ENCODE results near the gene BUB1.

GRCh38 chr2:110724820-110725219 is 47.0 kb upstream of the BUB1 start:
- TF ChIP-seq, protein P1, sequence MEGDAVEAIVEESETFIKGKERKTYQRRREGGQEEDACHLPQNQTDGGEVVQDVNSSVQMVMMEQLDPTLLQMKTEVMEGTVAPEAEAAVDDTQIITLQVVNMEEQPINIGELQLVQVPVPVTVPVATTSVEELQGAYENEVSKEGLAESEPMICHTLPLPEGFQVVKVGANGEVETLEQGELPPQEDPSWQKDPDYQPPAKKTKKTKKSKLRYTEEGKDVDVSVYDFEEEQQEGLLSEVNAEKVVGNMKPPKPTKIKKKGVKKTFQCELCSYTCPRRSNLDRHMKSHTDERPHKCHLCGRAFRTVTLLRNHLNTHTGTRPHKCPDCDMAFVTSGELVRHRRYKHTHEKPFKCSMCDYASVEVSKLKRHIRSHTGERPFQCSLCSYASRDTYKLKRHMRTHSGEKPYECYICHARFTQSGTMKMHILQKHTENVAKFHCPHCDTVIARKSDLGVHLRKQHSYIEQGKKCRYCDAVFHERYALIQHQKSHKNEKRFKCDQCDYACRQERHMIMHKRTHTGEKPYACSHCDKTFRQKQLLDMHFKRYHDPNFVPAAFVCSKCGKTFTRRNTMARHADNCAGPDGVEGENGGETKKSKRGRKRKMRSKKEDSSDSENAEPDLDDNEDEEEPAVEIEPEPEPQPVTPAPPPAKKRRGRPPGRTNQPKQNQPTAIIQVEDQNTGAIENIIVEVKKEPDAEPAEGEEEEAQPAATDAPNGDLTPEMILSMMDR (IDR thresholded peaks at IDR 0.05), result no peak
- TF ChIP-seq POLR2A (IDR thresholded peaks at IDR 0.05) (no peak), EP300 (IDR thresholded peaks at IDR 0.05) (no peak), POLR2AphosphoS5 (IDR thresholded peaks at IDR 0.05) (no peak)

Measured in gastroesophageal sphincter (tissue), 3 donors.